ENCODE data around the gene CD99.
"Not testable (repeated sequence)": the region's sequence is repeated elsewhere in the genome, so short reads cannot be mapped to it uniquely, and the experiment has no call there.

- not testable (repeated sequence) for TF ChIP-seq CTCF (IDR thresholded peaks at IDR 0.05; ENCODE audit: poor library complexity); EZH2 (IDR thresholded peaks at IDR 0.05; ENCODE audit: borderline replicate concordance); EZH2phosphoT487 (IDR thresholded peaks at IDR 0.05; ENCODE audit: low read depth, severe bottlenecking, unreplicated experiment)
Measured at GRCh38 chrX:2675657-2676200, 15.4 kb upstream of the CD99 start.
